Astrocyte (in vitro differentiated cells and primary cell): Measurements from ENCODE around the gene PPP1R12A.

Experiments
- EZH2 ChIP-seq: IDR thresholded peaks from 2 replicates; pipeline ENCODE4 v1.6.1; 2012; ENCODE audit warnings: mild to moderate bottlenecking, low read length, inconsistent platforms; ENCODE audit not compliant: insufficient read depth
- TF ChIP-seq, protein P1 (sequence below): IDR thresholded peaks from 2 replicates; pipeline ENCODE4 v1.5.1; 2011; ENCODE audit warnings: low read depth, mild to moderate bottlenecking, inconsistent platforms, low read length, moderate library complexity; ENCODE audit not compliant: insufficient read depth

GRCh38 chr12:79939728-79940310, 4.9 kb upstream of the PPP1R12A start:
- TF ChIP-seq, protein P1, sequence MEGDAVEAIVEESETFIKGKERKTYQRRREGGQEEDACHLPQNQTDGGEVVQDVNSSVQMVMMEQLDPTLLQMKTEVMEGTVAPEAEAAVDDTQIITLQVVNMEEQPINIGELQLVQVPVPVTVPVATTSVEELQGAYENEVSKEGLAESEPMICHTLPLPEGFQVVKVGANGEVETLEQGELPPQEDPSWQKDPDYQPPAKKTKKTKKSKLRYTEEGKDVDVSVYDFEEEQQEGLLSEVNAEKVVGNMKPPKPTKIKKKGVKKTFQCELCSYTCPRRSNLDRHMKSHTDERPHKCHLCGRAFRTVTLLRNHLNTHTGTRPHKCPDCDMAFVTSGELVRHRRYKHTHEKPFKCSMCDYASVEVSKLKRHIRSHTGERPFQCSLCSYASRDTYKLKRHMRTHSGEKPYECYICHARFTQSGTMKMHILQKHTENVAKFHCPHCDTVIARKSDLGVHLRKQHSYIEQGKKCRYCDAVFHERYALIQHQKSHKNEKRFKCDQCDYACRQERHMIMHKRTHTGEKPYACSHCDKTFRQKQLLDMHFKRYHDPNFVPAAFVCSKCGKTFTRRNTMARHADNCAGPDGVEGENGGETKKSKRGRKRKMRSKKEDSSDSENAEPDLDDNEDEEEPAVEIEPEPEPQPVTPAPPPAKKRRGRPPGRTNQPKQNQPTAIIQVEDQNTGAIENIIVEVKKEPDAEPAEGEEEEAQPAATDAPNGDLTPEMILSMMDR, result no peak
- no peak for TF ChIP-seq EZH2
